A673 (cell line): Measurements from ENCODE around the gene C2orf81. TPM values are rescaled to one million over a fixed set of nuclear protein-coding genes. Genes with fewer than 3 reads are reported as not detected.

Source experiments
- BruUV-seq: library from RNA; stranded (reverse); fragments of 400-500 nt; replicated peaks from 2 replicates; lab custom pipeline; 2021; lab: Mats Ljungman, UMichigan
- CTCF ChIA-PET: fragments of 300-600 bp; sonication (Branson Sonifier 250); formaldehyde crosslinking; loops from one replicate; lab custom pipeline; 2022; ENCODE audit warnings: antibody characterized with exemption; lab: Charles Lee
- POLR2A ChIA-PET: fragments of 300-600 bp; sonication (Branson Sonifier 250); formaldehyde crosslinking; loops from one replicate; lab custom pipeline; 2022; ENCODE audit warnings: antibody characterized with exemption; ENCODE audit not compliant: low non-redundant PET; lab: Charles Lee
- DNase-seq: peaks from one replicate; pipeline ENCODE4 v3.0.0-alpha.2; 2015; ENCODE audit warnings: low spot score
- H3K27ac ChIP-seq: fragments of 200-600 bp; sonication (generic); 2 replicates; pipeline ENCODE4 v1.5.1; 2016; ENCODE audit warnings: mixed run types, low read depth, mild to moderate bottlenecking, mixed read lengths, antibody characterized with exemption, low read length; ENCODE audit not compliant: poor library complexity, severe bottlenecking
- H3K27me3 ChIP-seq: fragments of 200-600 bp; sonication (generic); replicated peaks from 2 replicates; pipeline ENCODE4 v1.6.1; 2017; ENCODE audit warnings: mixed run types, low read depth, mild to moderate bottlenecking, mixed read lengths, antibody characterized with exemption, low read length; ENCODE audit not compliant: insufficient read depth, poor library complexity
- H3K36me3 ChIP-seq: fragments of 200-600 bp; sonication (generic); 2 replicates; pipeline ENCODE4 v1.6.1; 2016; ENCODE audit warnings: mixed run types, mild to moderate bottlenecking, mixed read lengths, antibody characterized with exemption, low read length; ENCODE audit not compliant: insufficient read depth, poor library complexity, severe bottlenecking
- H3K4me1 ChIP-seq: fragments of 200-600 bp; sonication (generic); 2 replicates; pipeline ENCODE4 v1.6.1; 2017; ENCODE audit warnings: mixed run types, mild to moderate bottlenecking, mixed read lengths, antibody characterized with exemption, low read length; ENCODE audit not compliant: insufficient read depth, poor library complexity, severe bottlenecking
- H3K4me3 ChIP-seq: fragments of 200-600 bp; sonication (generic); 2 replicates; pipeline ENCODE4 v1.5.1; 2016; ENCODE audit warnings: low read depth, mixed run types, mild to moderate bottlenecking, mixed read lengths, low read length; ENCODE audit not compliant: poor library complexity, severe bottlenecking
- H3K9me3 ChIP-seq: fragments of 200-600 bp; sonication (generic); 2 replicates; pipeline ENCODE4 v1.6.1; 2016; ENCODE audit warnings: mixed run types, low read depth, mild to moderate bottlenecking, mixed read lengths, antibody characterized with exemption, low read length; ENCODE audit not compliant: poor library complexity, severe bottlenecking
- EZH2 ChIP-seq: fragments of 200-600 bp; sonication (generic); IDR thresholded peaks from 2 replicates; pipeline ENCODE4 v1.6.1; 2017; ENCODE audit warnings: borderline replicate concordance, low read depth, mild to moderate bottlenecking, mixed read lengths, antibody characterized with exemption, low read length; ENCODE audit not compliant: poor library complexity, severe bottlenecking
- intact Hi-C: fragments of 100-400 bp; cut with micrococcal nuclease; formaldehyde crosslinking; loops from one replicate; pipeline ENCODE4 v1.10.0; 2022; ENCODE audit not compliant: unreplicated experiment
- total RNA-seq: library from RNA; stranded (reverse); gene quantifications from 2 replicates; pipeline ENCODE4 v1.2.3, GENCODE V29; 2021
- TF ChIP-seq, protein P1 (sequence below): fragments of 300-800, 200-600 bp; sonication (generic); conservative IDR thresholded peaks from 2 replicates; pipeline ENCODE4 v1.5.1; 2017; ENCODE audit warnings: low read depth, mild to moderate bottlenecking, antibody characterized with exemption, low read length, moderate library complexity, mixed read lengths

C2orf81 gene
- total RNA-seq, 1 experiment from 2014 or later, result 1.9 TPM

DNA sequence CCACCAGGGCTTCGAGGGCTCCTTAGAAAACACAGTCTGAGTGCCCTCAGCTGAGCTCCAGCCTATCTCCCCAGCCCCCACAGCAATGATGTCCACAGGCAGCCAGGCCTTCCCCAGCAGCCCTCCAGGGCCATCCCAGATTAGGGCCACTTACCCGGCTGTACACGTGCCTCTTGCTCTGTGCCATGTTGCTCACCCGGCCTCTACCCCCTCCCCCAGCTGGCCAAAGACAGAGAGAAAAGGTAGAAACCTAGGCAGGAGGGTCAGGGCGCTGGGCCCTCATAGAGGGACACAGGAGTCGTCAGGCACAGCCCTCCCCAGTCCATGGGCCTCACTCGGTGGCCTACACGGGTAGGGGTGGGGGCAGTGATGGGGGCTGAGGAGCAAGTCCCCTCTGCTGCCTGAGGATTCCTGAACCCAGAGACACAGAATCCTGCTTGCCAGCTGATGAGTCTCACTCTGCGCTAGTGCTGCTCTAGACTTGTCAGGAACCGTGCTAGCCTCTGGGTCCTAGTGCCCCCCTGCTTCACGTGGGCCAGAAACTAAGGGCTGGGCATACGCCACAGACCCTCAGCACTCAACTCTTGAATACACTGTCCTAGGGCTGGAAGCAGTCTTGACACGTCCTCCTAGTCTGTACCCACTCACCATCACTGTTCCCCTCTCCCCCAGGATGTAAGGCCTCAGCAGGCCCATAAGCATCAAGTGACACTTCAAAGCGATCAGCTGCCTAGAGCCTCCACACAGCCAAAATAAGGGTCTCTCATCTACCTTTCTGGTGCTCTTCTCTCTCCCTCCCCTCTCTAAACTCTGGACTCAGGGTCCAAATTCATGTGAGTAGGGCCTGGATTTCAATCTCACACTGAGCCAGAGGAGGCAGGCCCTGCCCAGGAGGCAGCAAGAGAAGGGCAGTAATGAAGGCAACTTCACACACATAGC lies 41.3 kb downstream of the C2orf81 start, which contains the start of gene DCTN1:
DCTN1 (minus strand) TSS at position 461 of the 939 bp plus-strand sequence; CDS start at position 187, 274 bp downstream.
- peak; percentile 53 for DNase-seq
- H3K4me1 ChIP-seq, result peaks cover 11% of the 10 kb centered on the region
- intact Hi-C loops, result no loop called here
- no TSS peak for BruUV-seq
- ChIA-PET POLR2A (no interaction called here), CTCF (no interaction called here)
- TF ChIP-seq EZH2, result no peak
- TF ChIP-seq, protein P1, sequence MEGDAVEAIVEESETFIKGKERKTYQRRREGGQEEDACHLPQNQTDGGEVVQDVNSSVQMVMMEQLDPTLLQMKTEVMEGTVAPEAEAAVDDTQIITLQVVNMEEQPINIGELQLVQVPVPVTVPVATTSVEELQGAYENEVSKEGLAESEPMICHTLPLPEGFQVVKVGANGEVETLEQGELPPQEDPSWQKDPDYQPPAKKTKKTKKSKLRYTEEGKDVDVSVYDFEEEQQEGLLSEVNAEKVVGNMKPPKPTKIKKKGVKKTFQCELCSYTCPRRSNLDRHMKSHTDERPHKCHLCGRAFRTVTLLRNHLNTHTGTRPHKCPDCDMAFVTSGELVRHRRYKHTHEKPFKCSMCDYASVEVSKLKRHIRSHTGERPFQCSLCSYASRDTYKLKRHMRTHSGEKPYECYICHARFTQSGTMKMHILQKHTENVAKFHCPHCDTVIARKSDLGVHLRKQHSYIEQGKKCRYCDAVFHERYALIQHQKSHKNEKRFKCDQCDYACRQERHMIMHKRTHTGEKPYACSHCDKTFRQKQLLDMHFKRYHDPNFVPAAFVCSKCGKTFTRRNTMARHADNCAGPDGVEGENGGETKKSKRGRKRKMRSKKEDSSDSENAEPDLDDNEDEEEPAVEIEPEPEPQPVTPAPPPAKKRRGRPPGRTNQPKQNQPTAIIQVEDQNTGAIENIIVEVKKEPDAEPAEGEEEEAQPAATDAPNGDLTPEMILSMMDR, result no peak
- peaks cover 14% of the 10 kb centered on the region for H3K36me3 ChIP-seq
- no peaks in the 10 kb centered on the region for H3K9me3 ChIP-seq
- H3K27ac ChIP-seq, result no peak within 1 kb of the TSS
- peak within 1 kb of the TSS; percentile 7 for H3K4me3 ChIP-seq
- H3K27me3 ChIP-seq, result no peaks in the 10 kb centered on the region

DNA sequence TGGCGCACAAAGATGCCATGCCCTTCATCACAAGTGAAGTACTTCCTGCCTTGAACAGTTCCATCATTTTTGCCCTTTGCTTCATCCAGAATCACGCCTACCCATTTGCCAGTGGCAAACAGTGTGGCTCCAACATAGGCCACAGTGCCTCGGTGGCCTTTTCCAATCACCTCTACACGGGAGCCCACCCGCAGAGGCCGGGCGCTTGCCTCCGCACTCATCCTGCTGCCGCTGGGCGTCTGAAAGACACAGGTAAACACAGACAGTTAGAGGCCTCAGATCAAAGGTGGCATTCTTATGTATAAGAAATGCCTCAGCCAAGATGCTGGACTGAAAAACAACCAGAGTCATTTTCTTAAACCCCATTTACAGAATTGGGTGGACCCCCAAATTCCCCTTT lies 43.4 kb downstream of the C2orf81 start:
- CTCF ChIA-PET, result no interaction called here

DNA sequence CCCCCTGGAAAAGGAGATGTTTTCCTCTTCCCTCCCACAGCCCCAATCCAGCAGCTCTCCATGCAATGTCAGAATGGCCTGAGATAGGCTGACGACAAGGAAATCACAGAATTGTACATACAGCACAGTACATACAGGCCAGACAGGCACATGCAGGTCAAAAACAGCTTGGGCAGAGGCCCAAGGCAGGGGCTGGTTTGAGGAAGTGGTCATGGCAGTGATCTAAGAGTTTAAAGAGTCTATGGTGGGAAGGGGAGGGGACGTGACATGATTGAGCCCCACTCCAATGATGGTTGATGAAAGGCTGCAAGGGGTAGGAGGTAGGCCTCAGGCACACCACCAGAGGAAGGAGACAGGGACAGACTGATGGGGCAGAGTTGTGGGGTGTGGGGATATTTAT lies 45.6 kb downstream of the C2orf81 start:
- DNase-seq, result no peak
- ChIA-PET CTCF (no interaction called here), POLR2A (no interaction called here)
- Histone ChIP-seq H3K4me3 (no peak overlapping the region), H3K27ac (no peak overlapping the region), H3K36me3 (peaks cover 14% of the 10 kb centered on the region), H3K27me3 (no peaks in the 10 kb centered on the region), H3K4me1 (peaks cover 26% of the 10 kb centered on the region), H3K9me3 (no peaks in the 10 kb centered on the region)
- no TSS peak for BruUV-seq
- no peak for TF ChIP-seq EZH2
- TF ChIP-seq, protein P1, result no peak
- intact Hi-C loops, result no loop called here

More for the DNA sequence above, 43.4 kb downstream of the C2orf81 start:
- Histone ChIP-seq H3K36me3 (peaks cover 14% of the 10 kb centered on the region), H3K27me3 (no peaks in the 10 kb centered on the region), H3K27ac (no peak overlapping the region), H3K4me1 (peaks cover 26% of the 10 kb centered on the region), H3K9me3 (no peaks in the 10 kb centered on the region), H3K4me3 (no peak overlapping the region)
- no TSS peak for BruUV-seq
- POLR2A ChIA-PET, result no interaction called here
- intact Hi-C loops, result no loop called here
- no peak for TF ChIP-seq EZH2
- TF ChIP-seq, protein P1, result no peak
- DNase-seq, result no peak
